Psoas muscle (tissue), 8 donors: ENCODE results near the gene SNU13. TPM values are rescaled to one million over a fixed set of nuclear protein-coding genes. Genes with fewer than 3 reads are reported as not detected.

Experiments used
- ATAC-seq, 4 donors: fragments of 200-7000 bp; cut with Tn5 transposase; one replicate each; pipeline ENCODE4 v1.9.1; 2020; ENCODE audit warnings: moderate library complexity in 3 of 4, mild to moderate bottlenecking in 2 of 4
- DNase-seq, 2 donors: peaks; one replicate each; pipeline ENCODE4 v3.0.0-alpha.2; 2020
- H3K27ac ChIP-seq: fragments of 200-600 bp; one replicate; pipeline ENCODE4 v1.8.0; 2022
- H3K27me3 ChIP-seq, 3 donors: fragments of 200-600 bp in 1 of 3; one replicate each; pipeline versions ENCODE4 v1.6.1 to v1.8.0; 2013 to 2022; ENCODE audit warnings: low read length in 2 of 3, mild to moderate bottlenecking in 2 of 3, moderate library complexity in 1 of 3; ENCODE audit not compliant: insufficient read depth in 3 of 3
- H3K36me3 ChIP-seq, 2 donors: fragments of 200-600 bp in 1 of 2; one replicate each; pipeline versions ENCODE4 v1.6.1 to v1.8.0; 2013 to 2022; ENCODE audit warnings: low read depth in 1 of 2, mild to moderate bottlenecking in 1 of 2, moderate library complexity in 1 of 2; ENCODE audit not compliant: insufficient read depth in 1 of 2
- H3K4me1 ChIP-seq: fragments of 200-600 bp; one replicate; pipeline ENCODE4 v1.8.0; 2022
- H3K4me3 ChIP-seq: fragments of 200-600 bp; one replicate; pipeline ENCODE4 v1.8.0; 2022; ENCODE audit warnings: mild to moderate bottlenecking
- H3K9me3 ChIP-seq: fragments of 200-600 bp; one replicate; pipeline ENCODE4 v1.8.0; 2022
- CTCF ChIP-seq: fragments of 200-600 bp; IDR thresholded peaks from one replicate; pipeline ENCODE4 v1.8.0; 2022; ENCODE audit warnings: antibody characterized with exemption
- WGBS, 3 donors: extraction: QIAGEN DNeasy Blood & Tissue Kit; methylation state at CpG; one replicate each; pipeline versions ENCODE4 v1.1.6 to v1.1.7; 2013; 5-methylcytosine and 5-hydroxymethylcytosine counted together
- intact Hi-C, 2 donors: fragments of 100-400 bp; cut with DNase I; formaldehyde crosslinking; loops; one replicate each; pipeline versions ENCODE4 v1.11.0 to v1.14.2; 2022
- polyA plus RNA-seq, 3 donors: library from polyadenylated mRNA; stranded (reverse); fragments of 200-250 nt; gene quantifications; one replicate each; pipeline ENCODE4 v1.2.3, GENCODE V29; 2013
- total RNA-seq, 4 donors: library from RNA; stranded (reverse); fragmentation: NEBNext Ultra II Directional in 2 of 4; extraction: Animal tissue kit (Norgen Biotek cat#: 25700) in 2 of 4; gene quantifications; one replicate each; pipeline versions ENCODE4 v1.2.1 to v1.2.4, GENCODE V29; 2021 to 2023
- donor health status: healthy with polysubstance abuse.
- donor health status: DM: no; HTN: no; CAD: no; lungs with moderate emphysema.
- donor health status: Bipolar disorder and iron deficiency.
- donor health status: healthy.
- donor health status: DM: yes; HTN: yes; CAD: no.
- donor health status: DM: no; HTN: no; CAD: no.
- donor health status: DM: no; HTN: no; CAD: no.
- donor health status: DM: yes; HTN: yes; CAD: no.

Gene SNU13
- total and polyA plus RNA-seq, 7 donors: 165 to 466 (median 215) TPM

GRCh38 chr22:41700108-41700364 lies 11.4 kb upstream of the SNU13 start:
- no peak overlapping the region for H3K4me3 ChIP-seq
- intact Hi-C loops: no loop called here
- WGBS, 3 donors: 94 to 95% (median 95%) methylated on average over 16 of the region's 16 CpGs
- no peak overlapping the region for H3K27ac ChIP-seq
- H3K9me3 ChIP-seq: no peaks in the 10 kb centered on the region
- no peak for DNase-seq
- no peak for ATAC-seq
- H3K4me1 ChIP-seq: peaks cover 8% of the 10 kb centered on the region
- no peaks in the 10 kb centered on the region for H3K36me3 ChIP-seq
- H3K27me3 ChIP-seq: no peaks in the 10 kb centered on the region
- no peak for TF ChIP-seq CTCF

DNA sequence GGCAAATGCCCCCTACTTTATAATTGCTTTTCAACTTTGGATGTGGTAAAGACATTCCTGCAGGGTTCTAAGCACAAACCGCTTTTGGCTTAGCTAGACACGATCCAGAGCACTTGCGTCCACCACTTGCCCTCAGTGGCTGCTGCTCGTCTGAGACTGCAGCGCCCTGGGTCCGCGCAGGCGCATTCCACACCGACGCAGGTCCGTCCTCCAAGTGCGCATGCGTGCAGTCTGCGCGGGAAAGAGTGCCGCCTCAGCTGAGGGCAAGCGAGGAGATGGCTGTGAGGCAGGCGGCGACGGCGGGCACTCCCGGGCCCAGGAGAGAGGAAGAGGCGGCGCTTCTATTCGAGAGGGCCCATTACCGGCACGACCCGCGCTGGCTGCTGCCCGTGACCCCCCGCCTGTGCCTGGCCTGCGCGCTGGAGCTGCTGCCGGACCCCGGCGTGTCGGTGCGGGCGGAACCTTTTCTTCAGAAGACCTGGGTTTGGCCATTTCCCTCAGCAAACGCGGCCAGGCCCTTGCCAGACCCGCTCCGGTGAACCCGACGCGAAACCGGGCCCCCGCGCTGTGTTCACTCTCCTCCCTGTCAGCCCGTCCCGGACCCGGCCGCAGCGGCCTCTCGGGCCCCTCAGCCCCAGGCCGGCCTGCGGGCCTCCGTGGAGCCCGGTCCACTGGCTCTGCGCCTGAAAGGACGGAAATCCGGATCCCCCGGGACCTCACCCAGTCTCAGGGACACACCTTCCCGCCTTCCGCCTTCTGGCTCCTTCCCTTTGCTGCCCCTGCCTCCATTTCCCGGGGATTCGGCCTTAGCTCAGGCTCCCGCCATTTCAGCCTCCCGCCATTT lies 10.8 kb upstream of the SNU13 start, which contains the start of gene MEI1:
Gene MEI1 (plus strand): TSS at position 240 of the 844 bp plus-strand sequence. CDS start 36 bp downstream, at position 276.
- H3K4me3 ChIP-seq: peak within 1 kb of the TSS; percentile 38
- WGBS, 3 donors: 41 to 42% (median 42%) methylated on average over 62 to 69 of the region's 69 CpGs
- H3K27ac ChIP-seq: no peak within 1 kb of the TSS
- no peaks in the 10 kb centered on the region for H3K27me3 ChIP-seq
- no peaks in the 10 kb centered on the region for H3K9me3 ChIP-seq
- peaks cover 0 to under 1% of the 10 kb centered on the region in 2 donors for H3K36me3 ChIP-seq
- DNase-seq (peak; percentile 88 to 92), ATAC-seq (peak; percentile 71 to 80 (median 76))
- peaks cover 8% of the 10 kb centered on the region for H3K4me1 ChIP-seq
- no peak for TF ChIP-seq CTCF
- intact Hi-C loops: loop anchor here (5.0 to 10.0 kb wide), 2 partner anchors 98 to 105 kb away; partner anchors contain the start of gene CCDC134 (in 1 of the 2)

- H3K27ac ChIP-seq: peak overlapping the region; percentile 41
- DNase-seq (peak; percentile 94 to 95), ATAC-seq (peak; percentile 79 to 91 (median 82))
- peak; percentile 97 for TF ChIP-seq CTCF
- peaks cover 0 to 14% of the 10 kb centered on the region in 2 donors for H3K36me3 ChIP-seq
- H3K27me3 ChIP-seq: no peaks in the 10 kb centered on the region
- 23 to 25% (median 24%) methylated on average over 12 of the region's 12 CpGs for WGBS, 3 donors
- peak overlapping the region; percentile 42 for H3K4me3 ChIP-seq
- H3K9me3 ChIP-seq: no peaks in the 10 kb centered on the region
- intact Hi-C loops: loop anchor here (1.0 to 10.0 kb wide), 4 partner anchors 100 to 244 kb away; partner anchors contain the start of gene CCDC134 (in 1 of the 2)
- H3K4me1 ChIP-seq: peaks cover 8% of the 10 kb centered on the region
Observed at GRCh38 chr22:41697126-41697775, 8.6 kb upstream of the SNU13 start.

- no peak for TF ChIP-seq CTCF
- peak in 3 of 4 donors; percentile 5 to 16 (median 11) for ATAC-seq
- no peak for DNase-seq
- intact Hi-C loops: loop anchor here (1.0 to 10.0 kb wide), 4 partner anchors 101 to 245 kb away; partner anchors contain the start of gene CCDC134 (in 1 of the 2)
- H3K4me3 ChIP-seq: no peak overlapping the region
- H3K36me3 ChIP-seq: peaks cover 0 to 14% of the 10 kb centered on the region in 2 donors
- peaks cover 8% of the 10 kb centered on the region for H3K4me1 ChIP-seq
- 62 to 68% (median 63%) methylated on average over 11 of the region's 11 CpGs for WGBS, 3 donors
- H3K9me3 ChIP-seq: no peaks in the 10 kb centered on the region
- H3K27ac ChIP-seq: peak overlapping the region; percentile 41
- no peaks in the 10 kb centered on the region for H3K27me3 ChIP-seq
Observed at GRCh38 chr22:41696703-41697102, 8.0 kb upstream of the SNU13 start.
